ENCODE measurements around the gene NUP205.

- TF ChIP-seq CTCF (IDR thresholded peaks at IDR 0.05) (no peak), POLR2A (IDR thresholded peaks at IDR 0.05) (no peak)
Measured at GRCh38 chr7:135684136-135684535, 126.4 kb downstream of the NUP205 start.

Measured in uterus (tissue), 2 donors.